ENCODE results near the gene SHKBP1. TPM values are rescaled to one million over a fixed set of nuclear protein-coding genes. Genes with fewer than 3 reads are reported as not detected.

Gene SHKBP1
- total RNA-seq, 2 experiments from 2014 or later, result 49.4 to 115 TPM

Other genes with a start within 250 kb of the SHKBP1 start
- gene C19orf47, start 228.5 kb upstream of the SHKBP1 start, total RNA-seq (2014; rRNA removed; shearing (Covaris generic)), result 10.0 and 15.6 TPM in 2 replicates
- gene C19orf47, start 228.5 kb upstream of the SHKBP1 start, total RNA-seq (2022), result 28.9 and 33.8 TPM in 2 replicates
- 84.0 and 109 TPM in 2 replicates for gene PLD3, start 228.2 kb upstream of the SHKBP1 start, total RNA-seq (2014; rRNA removed; shearing (Covaris generic))
- gene PLD3, start 228.2 kb upstream of the SHKBP1 start, total RNA-seq (2022), result 111 and 114 TPM in 2 replicates
- gene HIPK4, start 186.7 kb upstream of the SHKBP1 start, total RNA-seq (2014; rRNA removed; shearing (Covaris generic)), result not detected in 2 replicates
- gene HIPK4, start 186.7 kb upstream of the SHKBP1 start, total RNA-seq (2022), result not detected in 2 replicates
- 1.8 and 2.2 TPM in 2 replicates for gene PRX, start 163.5 kb upstream of the SHKBP1 start, total RNA-seq (2014; rRNA removed; shearing (Covaris generic))
- gene PRX, start 163.5 kb upstream of the SHKBP1 start, total RNA-seq (2022), result 4.0 and 4.9 TPM in 2 replicates
- 5.0 and 5.7 TPM in 2 replicates for gene SERTAD1, start 150.9 kb upstream of the SHKBP1 start, total RNA-seq (2014; rRNA removed; shearing (Covaris generic))
- gene SERTAD1, start 150.9 kb upstream of the SHKBP1 start, total RNA-seq (2022), result 5.5 and 6.1 TPM in 2 replicates
- 12.2 and 15.7 TPM in 2 replicates for gene SERTAD3, start 132.5 kb upstream of the SHKBP1 start, total RNA-seq (2014; rRNA removed; shearing (Covaris generic))
- 18.6 and 21.3 TPM in 2 replicates for gene SERTAD3, start 132.5 kb upstream of the SHKBP1 start, total RNA-seq (2022)
- gene BLVRB, start 111.1 kb upstream of the SHKBP1 start, total RNA-seq (2014; rRNA removed; shearing (Covaris generic)), result 46.0 and 48.5 TPM in 2 replicates
- gene BLVRB, start 111.1 kb upstream of the SHKBP1 start, total RNA-seq (2022), result 40.3 and 45.0 TPM in 2 replicates
- 2.2 and 6.3 TPM in 2 replicates for gene SPTBN4, start 109.9 kb upstream of the SHKBP1 start, total RNA-seq (2014; rRNA removed; shearing (Covaris generic))
- gene SPTBN4, start 109.9 kb upstream of the SHKBP1 start, total RNA-seq (2022), result 3.3 and 4.1 TPM in 2 replicates
- gene LTBP4, start 24.5 kb downstream of the SHKBP1 start, total RNA-seq (2014; rRNA removed; shearing (Covaris generic)), result 22.1 and 44.5 TPM in 2 replicates
- 108 and 121 TPM in 2 replicates for gene LTBP4, start 24.5 kb downstream of the SHKBP1 start, total RNA-seq (2022)
- gene NUMBL, start 113.8 kb downstream of the SHKBP1 start, total RNA-seq (2014; rRNA removed; shearing (Covaris generic)), result 4.1 and 4.9 TPM in 2 replicates
- 7.1 and 8.9 TPM in 2 replicates for gene NUMBL, start 113.8 kb downstream of the SHKBP1 start, total RNA-seq (2022)
- gene COQ8B, start 140.0 kb downstream of the SHKBP1 start, total RNA-seq (2014; rRNA removed; shearing (Covaris generic)), result 34.9 and 39.3 TPM in 2 replicates
- gene COQ8B, start 140.0 kb downstream of the SHKBP1 start, total RNA-seq (2022), result 32.5 and 34.6 TPM in 2 replicates
- gene ITPKC, start 140.2 kb downstream of the SHKBP1 start, total RNA-seq (2014; rRNA removed; shearing (Covaris generic)), result 4.0 and 6.5 TPM in 2 replicates
- 5.2 and 5.5 TPM in 2 replicates for gene ITPKC, start 140.2 kb downstream of the SHKBP1 start, total RNA-seq (2022)
- gene ACTMAP, start 173.6 kb downstream of the SHKBP1 start, total RNA-seq (2014; rRNA removed; shearing (Covaris generic)), result 3.3 and 5.0 TPM in 2 replicates
- 52.1 and 54.8 TPM in 2 replicates for gene ACTMAP, start 173.6 kb downstream of the SHKBP1 start, total RNA-seq (2022)
- gene SNRPA, start 174.3 kb downstream of the SHKBP1 start, total RNA-seq (2014; rRNA removed; shearing (Covaris generic)), result 315 and 328 TPM in 2 replicates
- gene SNRPA, start 174.3 kb downstream of the SHKBP1 start, total RNA-seq (2022), result 214 and 244 TPM in 2 replicates
- not detected in 2 replicates for gene MIA, start 198.6 kb downstream of the SHKBP1 start, total RNA-seq (2014; rRNA removed; shearing (Covaris generic))
- gene MIA, start 198.6 kb downstream of the SHKBP1 start, total RNA-seq (2022), result not detected in 2 replicates
- 32.2 and 37.1 TPM in 2 replicates for gene RAB4B, start 201.4 kb downstream of the SHKBP1 start, total RNA-seq (2014; rRNA removed; shearing (Covaris generic))
- gene RAB4B, start 201.4 kb downstream of the SHKBP1 start, total RNA-seq (2022), result 51.3 and 56.3 TPM in 2 replicates
- gene EGLN2, start 222.3 kb downstream of the SHKBP1 start, total RNA-seq (2014; rRNA removed; shearing (Covaris generic)), result 76.1 and 81.6 TPM in 2 replicates
- 87.9 and 90.8 TPM in 2 replicates for gene EGLN2, start 222.3 kb downstream of the SHKBP1 start, total RNA-seq (2022)